ENCODE data around the gene CCDC51.
"Not testable (repeated sequence)": the region's sequence is repeated elsewhere in the genome, so short reads cannot be mapped to it uniquely, and the experiment has no call there.

CCDC51 gene, protein sequence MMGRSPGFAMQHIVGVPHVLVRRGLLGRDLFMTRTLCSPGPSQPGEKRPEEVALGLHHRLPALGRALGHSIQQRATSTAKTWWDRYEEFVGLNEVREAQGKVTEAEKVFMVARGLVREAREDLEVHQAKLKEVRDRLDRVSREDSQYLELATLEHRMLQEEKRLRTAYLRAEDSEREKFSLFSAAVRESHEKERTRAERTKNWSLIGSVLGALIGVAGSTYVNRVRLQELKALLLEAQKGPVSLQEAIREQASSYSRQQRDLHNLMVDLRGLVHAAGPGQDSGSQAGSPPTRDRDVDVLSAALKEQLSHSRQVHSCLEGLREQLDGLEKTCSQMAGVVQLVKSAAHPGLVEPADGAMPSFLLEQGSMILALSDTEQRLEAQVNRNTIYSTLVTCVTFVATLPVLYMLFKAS

DNA sequence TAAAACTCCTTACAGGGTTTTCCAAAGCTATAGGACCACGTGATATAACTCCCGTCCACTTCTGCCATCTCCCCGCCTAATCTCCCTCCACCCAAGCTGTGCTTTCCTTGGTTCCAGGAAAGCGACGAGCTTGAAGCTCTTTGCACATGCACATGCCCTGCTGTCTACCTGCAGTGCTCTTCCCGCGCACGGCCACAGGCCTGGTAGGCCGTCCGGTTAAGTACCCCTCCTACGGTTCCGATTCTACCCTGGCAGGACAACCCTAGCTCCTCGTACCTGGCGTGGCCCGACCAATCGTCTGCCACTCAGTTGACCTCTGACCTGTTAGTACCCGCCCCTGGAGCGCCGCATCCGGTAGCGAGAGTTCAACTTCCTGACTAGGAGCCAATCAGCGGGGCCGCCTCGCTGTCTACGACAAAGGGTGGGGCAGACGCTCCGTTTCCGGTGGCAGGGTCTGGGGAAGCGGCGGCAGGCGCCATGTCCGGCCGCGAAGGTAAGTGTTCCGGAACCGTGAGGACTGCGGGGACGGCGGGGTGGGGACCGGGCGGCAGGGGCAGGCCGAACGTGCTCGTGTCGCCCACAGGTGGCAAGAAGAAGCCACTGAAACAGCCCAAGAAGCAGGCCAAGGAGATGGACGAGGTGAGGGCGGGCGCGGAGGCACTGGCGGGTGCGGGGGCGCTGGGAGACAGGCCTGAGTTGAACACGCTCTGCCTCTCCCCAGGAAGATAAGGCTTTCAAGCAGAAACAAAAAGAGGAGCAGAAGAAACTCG, at the start of gene CCDC51, which contains the start of gene TMA7:
Gene CCDC51 (minus strand): TSS at position 300 of the 770 bp plus-strand sequence. CDS start 4,991 bp downstream, outside the sequence.
Gene TMA7 (plus strand): TSS at position 438 of the 770 bp plus-strand sequence. CDS start 40 bp downstream, at position 478.
- peak; percentile 99 for DNase-seq (ENCODE audit: low spot score)

- DNase-seq (ENCODE audit: low spot score): no peak
Measured at GRCh38 chr3:48486952-48487351, 47.0 kb upstream of the CCDC51 start.

- not testable (repeated sequence) for DNase-seq (ENCODE audit: low spot score)
Measured at GRCh38 chr3:48482822-48483221, 42.9 kb upstream of the CCDC51 start.

GRCh38 chr3:48480891-48481290, 41.0 kb upstream of the CCDC51 start:
- DNase-seq (ENCODE audit: low spot score): not testable (repeated sequence)

- DNase-seq (ENCODE audit: low spot score): no peak
Measured at GRCh38 chr3:48478626-48479555, 39.0 kb upstream of the CCDC51 start.

GRCh38 chr3:48477959-48478520, 38.1 kb upstream of the CCDC51 start:
- DNase-seq (ENCODE audit: low spot score): no peak

DNA sequence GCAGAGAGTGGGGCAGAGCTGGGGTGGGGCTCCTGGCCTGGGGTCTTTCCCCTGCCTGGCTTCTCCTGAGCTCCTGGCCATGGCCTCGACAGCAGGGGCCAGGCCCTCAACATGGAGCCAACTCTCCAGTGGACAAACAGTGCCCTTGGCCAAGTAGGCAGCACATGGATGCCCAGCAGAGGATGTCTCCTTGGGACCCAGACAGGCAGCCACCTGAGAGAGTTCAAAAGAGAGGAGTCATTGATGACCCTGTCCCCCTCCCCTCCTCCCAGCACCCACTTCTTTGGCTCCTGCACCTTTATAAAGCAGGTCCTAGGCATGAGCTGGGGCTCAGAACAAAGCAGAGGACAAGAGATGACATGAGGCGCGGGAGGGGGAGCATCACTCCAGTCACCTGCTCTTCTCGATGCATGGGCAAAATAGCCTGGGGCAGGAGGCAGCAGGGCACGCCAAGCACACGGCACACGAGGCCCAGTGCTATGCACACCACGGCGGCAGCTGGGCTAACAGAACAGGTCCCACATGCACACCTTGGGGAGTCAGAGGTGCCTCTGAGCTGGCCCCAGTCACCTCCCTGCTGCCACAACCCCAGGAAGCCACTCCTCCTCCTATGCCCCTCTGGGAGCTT, 36.6 kb upstream of the CCDC51 start:
- DNase-seq (ENCODE audit: low spot score): no peak

- no peak for DNase-seq (ENCODE audit: low spot score)
Measured at GRCh38 chr3:48475188-48475587, 35.3 kb upstream of the CCDC51 start.

DNA sequence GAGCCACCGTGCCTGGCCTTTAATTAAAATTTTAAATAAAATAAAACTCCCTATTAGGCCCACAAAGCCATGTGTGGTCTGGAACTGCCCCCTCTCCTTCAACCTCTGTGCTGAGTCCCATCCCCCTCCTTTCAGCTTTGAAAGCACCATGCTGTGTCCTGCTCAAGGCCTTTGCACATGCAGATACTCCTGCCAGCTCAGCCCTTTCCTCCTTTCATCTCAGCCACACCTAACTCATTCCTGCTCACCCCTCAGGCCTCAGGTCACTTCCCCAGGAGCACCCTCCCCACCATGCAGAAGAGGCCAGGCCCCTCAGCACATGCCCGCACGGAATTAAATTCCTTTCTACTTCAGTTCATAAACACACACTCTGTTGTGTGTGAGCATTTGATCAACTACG, 34.7 kb upstream of the CCDC51 start:
- DNase-seq (ENCODE audit: low spot score): no peak

DNA sequence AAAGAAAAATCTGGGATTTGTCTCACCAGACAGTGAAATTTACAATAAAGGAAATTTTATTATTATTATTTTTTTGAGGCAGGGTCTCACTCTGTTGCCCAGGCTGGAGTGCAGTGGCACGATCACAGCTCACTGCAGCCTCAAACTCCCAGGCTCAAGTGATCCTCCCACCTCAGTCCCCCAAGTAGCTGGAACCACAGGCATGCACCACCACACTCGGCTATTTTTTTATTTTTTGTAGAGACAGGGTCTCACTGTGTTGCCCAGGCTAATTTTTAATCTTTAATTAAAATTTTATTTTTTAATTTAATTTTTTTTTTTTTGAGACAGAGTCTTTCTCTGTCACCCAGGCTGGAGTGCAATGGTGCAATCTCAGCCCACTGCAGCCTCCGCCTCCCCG, 34.1 kb upstream of the CCDC51 start:
- DNase-seq (ENCODE audit: low spot score): not testable (repeated sequence)

DNA sequence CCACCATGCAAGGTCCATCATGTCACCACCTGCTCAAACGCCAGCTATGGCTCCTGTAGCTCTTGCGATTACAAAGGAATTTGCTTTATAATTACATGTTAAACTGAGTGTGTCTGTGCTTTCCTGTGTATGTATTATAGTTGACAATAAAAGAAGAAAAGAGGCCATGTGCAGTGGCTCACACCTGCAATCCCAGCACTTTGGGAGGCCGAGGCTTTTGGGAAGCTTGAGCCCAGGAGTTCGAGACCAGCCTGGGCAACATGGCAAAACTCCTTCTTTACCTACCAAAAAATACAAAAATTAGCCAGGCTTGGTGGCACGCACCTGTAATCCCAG, 33.7 kb upstream of the CCDC51 start:
- DNase-seq (ENCODE audit: low spot score): no peak

GRCh38 chr3:48472923-48473616, 33.2 kb upstream of the CCDC51 start:
- peak; percentile 96 for DNase-seq (ENCODE audit: low spot score)

GRCh38 chr3:48472673-48472922, 32.7 kb upstream of the CCDC51 start:
- no peak for DNase-seq (ENCODE audit: low spot score)

GRCh38 chr3:48470286-48470685, 30.4 kb upstream of the CCDC51 start:
- DNase-seq (ENCODE audit: low spot score): no peak

- no peak for DNase-seq (ENCODE audit: low spot score)
Measured at GRCh38 chr3:48469046-48469915, 29.4 kb upstream of the CCDC51 start.

- no peak for DNase-seq (ENCODE audit: low spot score)
Measured at GRCh38 chr3:48468329-48468731, 28.4 kb upstream of the CCDC51 start.

DNA sequence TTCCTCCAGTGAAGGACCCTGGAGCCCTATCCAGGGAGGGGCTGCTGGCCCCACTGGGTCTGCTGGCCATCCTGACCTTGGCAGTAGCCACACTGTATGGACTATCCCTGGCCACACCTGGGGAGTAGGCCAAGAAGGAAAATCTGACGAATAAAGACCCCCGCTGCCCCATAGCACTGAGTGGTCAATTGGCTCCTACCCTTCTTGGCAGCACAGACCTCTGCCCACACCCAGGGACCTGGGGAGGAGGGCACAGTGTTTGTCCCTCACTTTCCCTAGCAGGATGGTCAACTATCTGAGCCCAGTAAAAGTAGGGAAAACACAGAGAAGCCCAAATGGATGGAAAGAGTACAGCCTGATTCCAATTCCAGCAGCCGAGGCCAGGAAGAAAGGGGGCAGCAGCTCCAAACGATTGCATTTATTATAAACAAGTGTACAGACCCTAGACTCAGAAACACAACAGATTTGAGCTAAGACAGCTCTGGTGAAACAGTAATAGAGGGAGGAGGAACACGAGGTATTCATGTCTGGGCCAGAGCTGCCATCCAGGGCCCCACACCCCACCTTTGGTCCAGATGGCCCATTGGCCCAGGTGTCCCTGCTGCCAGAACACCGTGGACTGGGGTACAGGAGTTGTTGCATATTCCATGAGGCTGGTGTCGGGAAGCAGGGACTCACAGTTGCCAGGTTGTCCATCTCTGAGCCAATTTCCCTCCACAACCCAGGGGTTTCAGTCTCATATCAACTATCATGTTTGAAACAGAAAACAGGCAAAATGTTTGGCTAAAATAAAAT, 27.8 kb upstream of the CCDC51 start:
- DNase-seq (ENCODE audit: low spot score): no peak

GRCh38 chr3:48467110-48467454, 27.2 kb upstream of the CCDC51 start:
- DNase-seq (ENCODE audit: low spot score): no peak

All from germinal center (tissue), 1 donor.